Measurements from ENCODE around the gene MYO16. TPM values are rescaled to one million over a fixed set of nuclear protein-coding genes. Genes with fewer than 3 reads are reported as not detected.

MYO16 gene
- total and polyA plus RNA-seq, 2 of the 4 experiments (the other 2 are of a cell fraction): under 0.01 to 0.03 TPM

- POLR2A ChIA-PET (ENCODE audit: unreplicated experiment): no interaction called here
- intact Hi-C loops (cut with micrococcal nuclease): loop anchor here (10.0 kb wide), 2 partner anchors 289 to 491 kb away; no protein-coding TSS in a partner anchor
Measured at GRCh38 chr13:109253316-109253715, 623.9 kb downstream of the MYO16 start.

More at GRCh38 chr13:109253316-109253715, 623.9 kb downstream of the MYO16 start:
- Histone ChIP-seq H3K79me1 (ENCODE audit: low read depth in 1 of 2, low read length in 2 of 2) (no peaks in the 10 kb centered on the region), H3K14ac (replicated peaks; ENCODE audit: low read depth, low read length) (peak overlapping the region; percentile 11; the same call in 1 of the 2 replicates), H2BK15ac (ENCODE audit: low read depth, low read length) (peak overlapping the region; percentile 72; the same call in 2 of the 3 replicates), H4K20me1 (ENCODE audit: insufficient read depth, low read length) (no peaks in the 10 kb centered on the region), H3K4me2 (ENCODE audit: low read depth, low read length) (no peak overlapping the region), H3K36me3 (ENCODE audit: control insufficient read depth, insufficient read depth, low read length) (no peaks in the 10 kb centered on the region), H2AFZ (replicated peaks; ENCODE audit: low read length, poor library complexity) (no peak overlapping the region), H3K9me3 (ENCODE audit: control insufficient read depth, insufficient read depth, low read length) (no peaks in the 10 kb centered on the region; the same call in 1 of the 2 replicates), H4K91ac (ENCODE audit: insufficient read depth, low read depth, low read length) (peak overlapping the region; percentile 69), H3K9me1 (ENCODE audit: insufficient read depth, low read length) (no peaks in the 10 kb centered on the region), H3K4ac (ENCODE audit: low read depth, low read length) (peak overlapping the region; percentile 73), H3K27me3 (ENCODE audit: control insufficient read depth, insufficient read depth, low read length) (no peaks in the 10 kb centered on the region), H3K27ac (ENCODE audit: insufficient read depth, low read length) (no peak overlapping the region), H3K4me1 (ENCODE audit: control insufficient read depth, insufficient read depth, low read length) (no peaks in the 10 kb centered on the region; the same call in 1 of the 2 replicates), H3K18ac (ENCODE audit: low read depth, low read length) (no peak overlapping the region; the same call in 1 of the 2 replicates), H3K9ac (ENCODE audit: low read depth, low read length) (no peak overlapping the region), H2BK5ac (ENCODE audit: low read depth, low read length, poor library complexity, severe bottlenecking) (peak overlapping the region; percentile 50), H2BK120ac (ENCODE audit: low read depth, low read length) (peak overlapping the region; percentile 57), H3K4me3 (ENCODE audit: insufficient read depth, low read depth, low read length) (no peak overlapping the region), H2AK5ac (ENCODE audit: low read depth, low read length) (peak overlapping the region; percentile 78), H4K8ac (ENCODE audit: low read depth in 2 of 2, low read length in 2 of 2) (0 out of 4 replicates have a peak overlapping the region, but pooled peaks of 1 of the 2 experiments have one; percentile 38), H3K56ac (ENCODE audit: extremely low read depth, insufficient read depth, low read length) (no peak overlapping the region), H2BK20ac (ENCODE audit: low read depth, low read length) (peak overlapping the region; percentile 33), H3K23ac (ENCODE audit: low read depth, low read length) (no peak overlapping the region), H2AK9ac (replicated peaks; ENCODE audit: low read depth, low read length, poor library complexity) (no peak overlapping the region), H4K5ac (ENCODE audit: low read depth, low read length) (no peak overlapping the region)
- DNase-seq: no peak
- WGBS, 2 experiments (ENCODE audit: extremely low coverage in 2 of 2, insufficient read length in 1 of 2): no CpG with 5 or more reads among the region's 1 CpG
- no peak for TF ChIP-seq NFE2L2 (IDR thresholded peaks at IDR 0.05; ENCODE audit: low read depth, low read length)
- TF ChIP-seq RAD21 (IDR thresholded peaks at IDR 0.05; ENCODE audit: low read length): no peak
- TF ChIP-seq CTCF (conservative IDR thresholded peaks at IDR 0.05; ENCODE audit: low read depth, low read length): no peak
- TF ChIP-seq, protein P1, sequence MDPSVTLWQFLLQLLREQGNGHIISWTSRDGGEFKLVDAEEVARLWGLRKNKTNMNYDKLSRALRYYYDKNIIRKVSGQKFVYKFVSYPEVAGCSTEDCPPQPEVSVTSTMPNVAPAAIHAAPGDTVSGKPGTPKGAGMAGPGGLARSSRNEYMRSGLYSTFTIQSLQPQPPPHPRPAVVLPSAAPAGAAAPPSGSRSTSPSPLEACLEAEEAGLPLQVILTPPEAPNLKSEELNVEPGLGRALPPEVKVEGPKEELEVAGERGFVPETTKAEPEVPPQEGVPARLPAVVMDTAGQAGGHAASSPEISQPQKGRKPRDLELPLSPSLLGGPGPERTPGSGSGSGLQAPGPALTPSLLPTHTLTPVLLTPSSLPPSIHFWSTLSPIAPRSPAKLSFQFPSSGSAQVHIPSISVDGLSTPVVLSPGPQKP (IDR thresholded peaks at IDR 0.05; ENCODE audit: borderline replicate concordance, low read depth, low read length): no peak
- TF ChIP-seq MXI1 (IDR thresholded peaks at IDR 0.05; ENCODE audit: borderline replicate concordance, low read depth, low read length): no peak
- no peak for TF ChIP-seq RCOR1 (IDR thresholded peaks at IDR 0.05; ENCODE audit: insufficient replicate concordance, low read length)
- TF ChIP-seq USF2 (IDR thresholded peaks at IDR 0.05; ENCODE audit: low read depth, low read length): no peak
- no peak for TF ChIP-seq FOS (IDR thresholded peaks at IDR 0.05; ENCODE audit: low read depth, low read length)
- no peak for TF ChIP-seq CHD1 (IDR thresholded peaks at IDR 0.05; ENCODE audit: low read depth, low read length)
- no peak for TF ChIP-seq CEBPB (IDR thresholded peaks at IDR 0.05; ENCODE audit: low read depth, low read length)
- TF ChIP-seq BHLHE40 (IDR thresholded peaks at IDR 0.05; ENCODE audit: low read depth, low read length): no peak
- TF ChIP-seq SMC3 (IDR thresholded peaks at IDR 0.05; ENCODE audit: low read depth, low read length): no peak
- TF ChIP-seq RFX5 (IDR thresholded peaks at IDR 0.05; ENCODE audit: low read depth, low read length): no peak
- no peak for TF ChIP-seq POLR2A (IDR thresholded peaks at IDR 0.05; ENCODE audit: low read depth, low read length)
- no peak for TF ChIP-seq MAFK (IDR thresholded peaks at IDR 0.05; ENCODE audit: low read depth, low read length)
- no peak for TF ChIP-seq MAZ (IDR thresholded peaks at IDR 0.05; ENCODE audit: borderline replicate concordance, low read depth, low read length)
- in situ Hi-C loops (cut with MboI; ENCODE audit: low sequenced_read_pairs): loop anchor here (5.0 kb wide), 1 partner anchor 101 kb away; no protein-coding TSS in a partner anchor
- dilution Hi-C loops (cut with HindIII; ENCODE audit: low sequenced_read_pairs, unreplicated experiment): no loop called here
- CTCF ChIA-PET: no interaction called here
- BruUV-seq (replicated peaks): no TSS peak
- ATAC-seq (ENCODE audit: low read depth): no peak
